IMR-90 (cell line): Measurements from ENCODE around the gene PEX5L. TPM values are rescaled to one million over a fixed set of nuclear protein-coding genes. Genes with fewer than 3 reads are reported as not detected.

Experiments
- ATAC-seq: fragments of 200-7000 bp; cut with Tn5 transposase; 2 replicates; pipeline ENCODE4 v1.9.1; 2020; ENCODE audit warnings: low read depth, mild to moderate bottlenecking, moderate library complexity
- BruUV-seq: library from RNA; stranded (reverse); fragments of 400-500 nt; replicated peaks from 2 replicates; lab custom pipeline; 2021; lab: Mats Ljungman, UMichigan
- CTCF ChIA-PET: fragments of 300-600 bp; formaldehyde crosslinking; extraction: SDS; loops from one replicate; lab custom pipeline; 2021; ENCODE audit warnings: antibody characterized with exemption; lab: Yijun Ruan, JAX
- POLR2A ChIA-PET: fragments of 300-600 bp; sonication (Branson Sonifier 250); formaldehyde crosslinking; loops from one replicate; lab custom pipeline; 2022; ENCODE audit warnings: antibody characterized with exemption; ENCODE audit not compliant: unreplicated experiment; lab: Charles Lee
- DNase-seq: peaks from one replicate; pipeline ENCODE4 v3.0.0; 2013
- H2AFZ ChIP-seq: replicated peaks from 2 replicates; pipeline ENCODE3; 2013; ENCODE audit warnings: low read length, mild to moderate bottlenecking; ENCODE audit not compliant: poor library complexity
- H2AK5ac ChIP-seq: 2 replicates; pipeline ENCODE4 v1.6.1; 2013; ENCODE audit warnings: low read depth, low read length, inconsistent platforms
- H2AK9ac ChIP-seq: replicated peaks from 2 replicates; pipeline ENCODE3; 2013; ENCODE audit warnings: mild to moderate bottlenecking, low read depth, low read length, moderate library complexity; ENCODE audit not compliant: poor library complexity
- H2BK120ac ChIP-seq: 2 replicates; pipeline ENCODE4 v1.6.1; 2013; ENCODE audit warnings: low read depth, low read length, inconsistent platforms
- H2BK15ac ChIP-seq: 3 replicates; pipeline ENCODE4 v1.6.1; 2013; ENCODE audit warnings: low read depth, low read length, inconsistent platforms
- H2BK20ac ChIP-seq: 2 replicates; pipeline ENCODE4 v1.6.1; 2013; ENCODE audit warnings: low read depth, mild to moderate bottlenecking, inconsistent platforms, low read length, moderate library complexity
- H2BK5ac ChIP-seq: 2 replicates; pipeline ENCODE4 v1.6.1; 2013; ENCODE audit warnings: mild to moderate bottlenecking, low read depth, low read length, inconsistent platforms; ENCODE audit not compliant: poor library complexity, severe bottlenecking
- H3K14ac ChIP-seq: replicated peaks from 2 replicates; pipeline ENCODE4 v1.6.1; 2013; ENCODE audit warnings: low read depth, low read length, inconsistent platforms
- H3K18ac ChIP-seq: 2 replicates; pipeline ENCODE4 v1.6.1; 2013; ENCODE audit warnings: low read depth, low read length, control low read depth
- H3K23ac ChIP-seq: 2 replicates; pipeline ENCODE4 v1.6.1; 2013; ENCODE audit warnings: low read depth, low read length, inconsistent platforms
- H3K27ac ChIP-seq: 2 replicates; pipeline ENCODE4 v1.5.1; 2013; ENCODE audit warnings: mild to moderate bottlenecking, control low read depth, low read length; ENCODE audit not compliant: insufficient read depth
- H3K27me3 ChIP-seq: 2 replicates; pipeline ENCODE4 v1.6.1; 2013; ENCODE audit warnings: low read length; ENCODE audit not compliant: control insufficient read depth, insufficient read depth
- H3K36me3 ChIP-seq: 2 replicates; pipeline ENCODE4 v1.6.1; 2013; ENCODE audit warnings: low read length, mixed read lengths; ENCODE audit not compliant: control insufficient read depth, insufficient read depth
- H3K4ac ChIP-seq: 2 replicates; pipeline ENCODE4 v1.6.1; 2013; ENCODE audit warnings: low read depth, low read length, inconsistent platforms
- H3K4me1 ChIP-seq: 2 replicates; pipeline ENCODE4 v1.6.1; 2013; ENCODE audit warnings: low read length, mixed read lengths; ENCODE audit not compliant: control insufficient read depth, insufficient read depth
- H3K4me2 ChIP-seq: 2 replicates; pipeline ENCODE4 v1.6.1; 2013; ENCODE audit warnings: low read depth, mild to moderate bottlenecking, control low read depth, low read length, moderate library complexity
- H3K4me3 ChIP-seq: 2 replicates; pipeline ENCODE4 v1.5.1; 2013; ENCODE audit warnings: low read depth, mild to moderate bottlenecking, control low read depth, low read length, moderate library complexity; ENCODE audit not compliant: insufficient read depth
- H3K56ac ChIP-seq: 2 replicates; pipeline ENCODE4 v1.6.1; 2013; ENCODE audit warnings: low read length, inconsistent platforms; ENCODE audit not compliant: insufficient read depth; ENCODE audit errors: extremely low read depth
- H3K79me1 ChIP-seq, 2 experiments: 2 replicates each; pipeline ENCODE4 v1.6.1; 2013; ENCODE audit warnings: low read length in 2 of 2, inconsistent platforms in 1 of 2, low read depth in 1 of 2
- H3K9ac ChIP-seq: 2 replicates; pipeline ENCODE4 v1.6.1; 2013; ENCODE audit warnings: low read depth, low read length, control low read depth
- H3K9me1 ChIP-seq: 2 replicates; pipeline ENCODE4 v1.6.1; 2013; ENCODE audit warnings: low read length, inconsistent platforms; ENCODE audit not compliant: insufficient read depth
- H3K9me3 ChIP-seq: 2 replicates; pipeline ENCODE4 v1.6.1; 2013; ENCODE audit warnings: low read length; ENCODE audit not compliant: control insufficient read depth, insufficient read depth
- H4K20me1 ChIP-seq: 2 replicates; pipeline ENCODE4 v1.6.1; 2013; ENCODE audit warnings: low read length, inconsistent platforms; ENCODE audit not compliant: insufficient read depth
- H4K5ac ChIP-seq: 2 replicates; pipeline ENCODE4 v1.6.1; 2013; ENCODE audit warnings: mild to moderate bottlenecking, low read depth, low read length, control low read depth
- H4K8ac ChIP-seq, 2 experiments: 2 replicates each; pipeline ENCODE4 v1.6.1; 2013; ENCODE audit warnings: low read depth in 2 of 2, low read length in 2 of 2, control low read depth in 1 of 2, inconsistent platforms in 1 of 2
- H4K91ac ChIP-seq: 2 replicates; pipeline ENCODE4 v1.6.1; 2013; ENCODE audit warnings: low read depth, low read length, inconsistent platforms; ENCODE audit not compliant: insufficient read depth
- BHLHE40 ChIP-seq: fragments of 150-350 bp; IDR thresholded peaks from 2 replicates; pipeline ENCODE4 v1.6.1; 2016; ENCODE audit warnings: mild to moderate bottlenecking, low read depth, low read length
- CEBPB ChIP-seq: IDR thresholded peaks from 2 replicates; pipeline ENCODE4 v1.6.1; 2012; ENCODE audit warnings: low read depth, low read length, improper control_type of control experiment
- CHD1 ChIP-seq: IDR thresholded peaks from 2 replicates; pipeline ENCODE4 v1.6.1; 2012; ENCODE audit warnings: low read depth, low read length, improper control_type of control experiment
- CTCF ChIP-seq: conservative IDR thresholded peaks from 2 replicates; pipeline ENCODE4 v1.5.1; 2012; ENCODE audit warnings: mild to moderate bottlenecking, low read depth, low read length, improper control_type of control experiment
- FOS ChIP-seq: fragments of 150-350 bp; IDR thresholded peaks from 2 replicates; pipeline ENCODE4 v1.6.1; 2016; ENCODE audit warnings: low read depth, low read length
- MAFK ChIP-seq: IDR thresholded peaks from 2 replicates; pipeline ENCODE4 v1.6.1; 2012; ENCODE audit warnings: low read depth, low read length, improper control_type of control experiment
- MAZ ChIP-seq: IDR thresholded peaks from 2 replicates; pipeline ENCODE4 v1.6.1; 2012; ENCODE audit warnings: low read depth, mild to moderate bottlenecking, low read length, improper control_type of control experiment, moderate library complexity, borderline replicate concordance
- MXI1 ChIP-seq: IDR thresholded peaks from 2 replicates; pipeline ENCODE4 v1.6.1; 2012; ENCODE audit warnings: low read depth, mild to moderate bottlenecking, low read length, moderate library complexity, borderline replicate concordance
- NFE2L2 ChIP-seq: fragments of 150-350 bp; IDR thresholded peaks from 2 replicates; pipeline ENCODE4 v1.6.1; 2016; ENCODE audit warnings: low read depth, mild to moderate bottlenecking, low read length
- POLR2A ChIP-seq: IDR thresholded peaks from 2 replicates; pipeline ENCODE4 v1.6.1; 2012; ENCODE audit warnings: mild to moderate bottlenecking, low read depth, low read length
- RAD21 ChIP-seq: IDR thresholded peaks from 2 replicates; pipeline ENCODE4 v1.6.1; 2012; ENCODE audit warnings: low read length, improper control_type of control experiment
- RCOR1 ChIP-seq: IDR thresholded peaks from 2 replicates; pipeline ENCODE4 v1.6.1; 2012; ENCODE audit warnings: mild to moderate bottlenecking, low read length, improper control_type of control experiment; ENCODE audit not compliant: insufficient replicate concordance
- RFX5 ChIP-seq: IDR thresholded peaks from 2 replicates; pipeline ENCODE4 v1.8.0; 2012; ENCODE audit warnings: low read depth, mild to moderate bottlenecking, low read length, moderate library complexity
- SMC3 ChIP-seq: fragments of 150-350 bp; IDR thresholded peaks from 2 replicates; pipeline ENCODE4 v1.6.1; 2016; ENCODE audit warnings: low read depth, mild to moderate bottlenecking, antibody characterized with exemption, low read length, moderate library complexity
- USF2 ChIP-seq: fragments of 150-350 bp; IDR thresholded peaks from 2 replicates; pipeline ENCODE4 v1.6.1; 2017; ENCODE audit warnings: mild to moderate bottlenecking, antibody characterized with exemption, low read length, low read depth
- WGBS, 2 experiments: methylation state at CpG; one replicate each; pipeline versions ENCODE4 v1.1.5 to v1.1.7; 2013; ENCODE audit warnings: missing lambda C conversion rate in 2 of 2; ENCODE audit not compliant: insufficient read length in 1 of 2; ENCODE audit errors: extremely low coverage in 2 of 2; 5-methylcytosine and 5-hydroxymethylcytosine counted together
- dilution Hi-C: fragments of 300-500 bp; cut with HindIII; formaldehyde crosslinking; loops from one replicate; pipeline ENCODE4 v1.14.3; 2018; ENCODE audit warnings: low sequenced_read_pairs; ENCODE audit not compliant: unreplicated experiment
- in situ Hi-C: fragments of 300-500 bp; cut with MboI; formaldehyde crosslinking; loops from 3 replicates; pipeline ENCODE4 v1.14.3; 2019; ENCODE audit warnings: low sequenced_read_pairs, inconsistent platforms, mixed read lengths
- intact Hi-C: fragments of 100-400 bp; cut with micrococcal nuclease; formaldehyde crosslinking; loops from 2 replicates; pipeline ENCODE4 v1.10.0; 2022
- polyA plus RNA-seq, 3 experiments: library from polyadenylated mRNA; depleted of rRNA; stranded (reverse); fragments of >200 nt; gene quantifications; 2 replicates each; pipeline ENCODE4 v1.2.3, GENCODE V29; 2012; ENCODE audit warnings: low replicate concordance in 1 of 3
- total RNA-seq: library from RNA; depleted of rRNA; stranded (reverse); fragments of >200 nt; gene quantifications from 2 replicates; pipeline ENCODE4 v1.2.3, GENCODE V29; 2012
- TF ChIP-seq, protein P1 (sequence below): fragments of 150-350 bp; IDR thresholded peaks from 2 replicates; pipeline ENCODE4 v1.6.1; 2016; ENCODE audit warnings: low read depth, mild to moderate bottlenecking, low read length, moderate library complexity, borderline replicate concordance

PEX5L gene
- total and polyA plus RNA-seq, 2 of the 4 experiments (the other 2 are of a cell fraction): not detected

- Histone ChIP-seq H3K4me1 (no peaks in the 10 kb centered on the region), H2AK5ac (no peak overlapping the region), H3K4ac (no peak overlapping the region), H3K14ac (no peak overlapping the region), H3K27me3 (no peaks in the 10 kb centered on the region; the same call in 1 of the 2 replicates), H4K5ac (no peak overlapping the region), H3K4me3 (no peak overlapping the region), H3K18ac (no peak overlapping the region), H4K20me1 (no peaks in the 10 kb centered on the region), H2AK9ac (no peak overlapping the region), H3K9me1 (no peaks in the 10 kb centered on the region), H3K36me3 (no peaks in the 10 kb centered on the region), H3K9ac (no peak overlapping the region), H4K91ac (no peak overlapping the region), H3K27ac (no peak overlapping the region), H2BK20ac (no peak overlapping the region), H2BK15ac (no peak overlapping the region), H2BK5ac (no peak overlapping the region), H2AFZ (no peak overlapping the region), H3K79me1 (no peaks in the 10 kb centered on the region), H3K9me3 (no peaks in the 10 kb centered on the region), H3K4me2 (no peak overlapping the region), H4K8ac (no peak overlapping the region), H3K23ac (no peak overlapping the region), H3K56ac (no peak overlapping the region), H2BK120ac (no peak overlapping the region)
- TF ChIP-seq MAZ: no peak
- no peak for TF ChIP-seq SMC3
- no peak for TF ChIP-seq USF2
- no peak for TF ChIP-seq CEBPB
- TF ChIP-seq BHLHE40: no peak
- TF ChIP-seq CTCF: no peak
- TF ChIP-seq, protein P1, sequence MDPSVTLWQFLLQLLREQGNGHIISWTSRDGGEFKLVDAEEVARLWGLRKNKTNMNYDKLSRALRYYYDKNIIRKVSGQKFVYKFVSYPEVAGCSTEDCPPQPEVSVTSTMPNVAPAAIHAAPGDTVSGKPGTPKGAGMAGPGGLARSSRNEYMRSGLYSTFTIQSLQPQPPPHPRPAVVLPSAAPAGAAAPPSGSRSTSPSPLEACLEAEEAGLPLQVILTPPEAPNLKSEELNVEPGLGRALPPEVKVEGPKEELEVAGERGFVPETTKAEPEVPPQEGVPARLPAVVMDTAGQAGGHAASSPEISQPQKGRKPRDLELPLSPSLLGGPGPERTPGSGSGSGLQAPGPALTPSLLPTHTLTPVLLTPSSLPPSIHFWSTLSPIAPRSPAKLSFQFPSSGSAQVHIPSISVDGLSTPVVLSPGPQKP: no peak
- TF ChIP-seq MAFK: no peak
- TF ChIP-seq RAD21: no peak
- no peak for TF ChIP-seq MXI1
- TF ChIP-seq FOS: no peak
- TF ChIP-seq RCOR1: no peak
- TF ChIP-seq NFE2L2: no peak
- TF ChIP-seq POLR2A: no peak
- no peak for TF ChIP-seq RFX5
- TF ChIP-seq CHD1: no peak
- ATAC-seq: no peak
- dilution Hi-C loops: no loop called here
- CTCF ChIA-PET: no interaction called here
- intact Hi-C loops: no loop called here
- POLR2A ChIA-PET: no interaction called here
- DNase-seq: no peak
- in situ Hi-C loops: no loop called here
- WGBS, 2 experiments: no CpG with 5 or more reads among the region's 1 CpG
- no TSS peak for BruUV-seq
Measured at GRCh38 chr3:179884136-179884535, 152.6 kb downstream of the PEX5L start.
